AG10803 (cell line): ENCODE data around the gene CRB2.
"Not testable (repeated sequence)": the region's sequence is repeated elsewhere in the genome, so short reads cannot be mapped to it uniquely, and the experiment has no call there.

Source experiments
- DNase-seq: peaks from one replicate; pipeline ENCODE4 v3.0.0; 2010; ENCODE audit warnings: low read depth
- H3K4me3 ChIP-seq: 2 replicates; pipeline ENCODE4 v1.5.1; 2011; ENCODE audit warnings: mild to moderate bottlenecking, low read length, control low read depth
- CTCF ChIP-seq: conservative IDR thresholded peaks from 2 replicates; pipeline ENCODE4 v1.5.1; 2011; ENCODE audit warnings: mild to moderate bottlenecking, low read length, control low read depth, inconsistent platforms

Gene CRB2

GRCh38 chr9:123397975-123398374, 42.0 kb downstream of the CRB2 start:
- no peak overlapping the region for H3K4me3 ChIP-seq
- no peak for DNase-seq
- no peak for TF ChIP-seq CTCF

- DNase-seq, H3K4me3 ChIP-seq: not testable (repeated sequence)
Observed at GRCh38 chr9:123398938-123399337, 42.9 kb downstream of the CRB2 start.

- TF ChIP-seq CTCF, result peak; percentile 46
- DNase-seq, result no peak
- H3K4me3 ChIP-seq, result no peak overlapping the region
Observed at GRCh38 chr9:123399803-123400378, 43.9 kb downstream of the CRB2 start.

- H3K4me3 ChIP-seq, result no peak overlapping the region
- no peak for TF ChIP-seq CTCF
- DNase-seq, result peak; percentile 64
Observed at GRCh38 chr9:123400926-123401503, 45.0 kb downstream of the CRB2 start.

GRCh38 chr9:123401879-123402513, 46.0 kb downstream of the CRB2 start:
- peak; percentile 89 for TF ChIP-seq CTCF
- no peak overlapping the region for H3K4me3 ChIP-seq
- DNase-seq, result peak; percentile 53

- H3K4me3 ChIP-seq, result no peak overlapping the region
- no peak for DNase-seq
- TF ChIP-seq CTCF, result no peak
Observed at GRCh38 chr9:123402981-123403509, 47.0 kb downstream of the CRB2 start.

GRCh38 chr9:123406016-123406415, 50.0 kb downstream of the CRB2 start:
- TF ChIP-seq CTCF, result no peak
- no peak for DNase-seq
- H3K4me3 ChIP-seq, result no peak overlapping the region
